ENCODE data around the gene TBP. TPM values are rescaled to one million over a fixed set of nuclear protein-coding genes. Genes with fewer than 3 reads are reported as not detected.
A peak's percentile ranks its signal among the peaks of the same experiment; 100 is the strongest.

Gene TBP
- total RNA-seq, 6 experiments from 2014 or later: 5.3 to 9.1 (median 5.9) TPM

- whole genome bisulfite sequencing (ENCODE audit: insufficient coverage, low coverage, low lambda C conversion rate, missing lambda C conversion rate): 100% methylated on average over 3 of the region's 3 CpGs
- Histone ChIP-seq H3K4me3 (no peak overlapping the region), H3K27ac (no peak overlapping the region), H3K4me1 (no peaks in the 10 kb centered on the region), H3K27me3 (no peaks in the 10 kb centered on the region), H3K36me3 (no peaks in the 10 kb centered on the region), H3K9me3 (no peaks in the 10 kb centered on the region)
- no peak for DNase-seq
- TF ChIP-seq CTCF (IDR thresholded peaks at IDR 0.05) (no peak), POLR2A (IDR thresholded peaks at IDR 0.05) (no peak)
- no peak for ATAC-seq
- intact Hi-C loops (cut with DNase I): no loop called here
Observed at GRCh38 chr6:170509723-170510018, 44.5 kb upstream of the TBP start.

- Histone ChIP-seq H3K4me1 (no peaks in the 10 kb centered on the region), H3K27me3 (no peaks in the 10 kb centered on the region), H3K4me3 (no peak overlapping the region), H3K27ac (no peak overlapping the region), H3K36me3 (no peaks in the 10 kb centered on the region), H3K9me3 (no peaks in the 10 kb centered on the region)
- TF ChIP-seq POLR2A (IDR thresholded peaks at IDR 0.05): no peak
- TF ChIP-seq CTCF (IDR thresholded peaks at IDR 0.05): no peak
- intact Hi-C loops (cut with DNase I): no loop called here
- ATAC-seq (no peak), DNase-seq (no peak)
- WGBS (ENCODE audit: insufficient coverage, low coverage, low lambda C conversion rate, missing lambda C conversion rate): 94% methylated on average over 20 of the region's 20 CpGs
Observed at GRCh38 chr6:170510631-170511030, 43.5 kb upstream of the TBP start.

DNA sequence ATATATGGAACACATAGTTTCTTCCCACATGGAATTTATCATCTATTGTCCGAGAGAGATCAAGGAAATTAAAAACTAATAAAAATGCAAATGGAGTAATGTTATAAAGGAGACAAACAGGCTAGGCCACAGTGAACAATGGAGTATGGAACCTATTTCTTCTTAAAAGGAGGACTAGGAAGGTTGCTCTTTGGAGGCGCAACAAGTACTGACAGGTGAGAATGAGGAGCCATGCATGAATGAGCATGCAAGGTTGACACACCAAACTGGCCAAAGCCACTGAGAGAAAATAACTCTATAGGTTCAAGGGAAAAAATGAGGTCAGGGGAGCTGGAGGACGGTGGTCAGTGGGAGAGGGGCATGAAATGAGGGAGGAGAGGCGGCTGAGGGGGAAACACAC, 41.9 kb upstream of the TBP start:
- Histone ChIP-seq H3K27me3 (no peaks in the 10 kb centered on the region), H3K36me3 (no peaks in the 10 kb centered on the region), H3K4me3 (no peak overlapping the region), H3K4me1 (peaks cover 0 to 2% (median 0%) of the 10 kb centered on the region in 4 donors), H3K27ac (no peak overlapping the region), H3K9me3 (no peaks in the 10 kb centered on the region)
- ATAC-seq (no peak), DNase-seq (no peak)
- intact Hi-C loops (cut with DNase I): no loop called here
- 80% methylated on average over 4 of the region's 4 CpGs for WGBS (ENCODE audit: insufficient coverage, low coverage, low lambda C conversion rate, missing lambda C conversion rate)
- TF ChIP-seq POLR2A (IDR thresholded peaks at IDR 0.05) (no peak), CTCF (IDR thresholded peaks at IDR 0.05) (no peak)

DNA sequence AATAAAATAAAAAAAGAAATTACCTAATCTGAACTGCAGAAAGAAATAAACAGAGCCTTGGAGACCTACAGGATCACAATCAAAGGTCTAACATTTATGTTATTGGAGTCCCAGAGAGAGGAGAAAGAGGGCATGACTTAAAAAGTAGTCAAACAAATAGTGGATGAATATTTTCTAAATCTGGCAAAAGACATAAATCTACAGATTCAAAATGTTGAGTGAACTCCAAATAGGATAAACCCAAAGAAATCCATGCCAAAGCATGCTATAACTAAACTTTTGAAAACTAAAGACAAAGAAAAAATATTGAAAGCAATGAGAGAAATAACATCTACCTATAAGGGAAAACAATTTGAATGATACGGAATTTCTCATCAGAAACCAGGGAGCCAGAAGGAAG, 39.3 kb upstream of the TBP start:
- TF ChIP-seq POLR2A (IDR thresholded peaks at IDR 0.05): no peak
- H3K36me3 ChIP-seq: no peaks in the 10 kb centered on the region
- DNase-seq (no peak), ATAC-seq (no peak)
- peaks cover 0 to 2% (median 0%) of the 10 kb centered on the region in 4 donors for H3K4me1 ChIP-seq
- H3K4me3 ChIP-seq: no peak overlapping the region
- H3K27ac ChIP-seq: no peak overlapping the region
- intact Hi-C loops (cut with DNase I): no loop called here
- 88% methylated on average over 1 of the region's 1 CpG for WGBS (ENCODE audit: insufficient coverage, low coverage, low lambda C conversion rate, missing lambda C conversion rate)
- no peaks in the 10 kb centered on the region for H3K9me3 ChIP-seq
- H3K27me3 ChIP-seq: no peaks in the 10 kb centered on the region

GRCh38 chr6:170516783-170517616, 37.2 kb upstream of the TBP start:
- intact Hi-C loops (cut with DNase I): no loop called here
- H3K36me3 ChIP-seq: no peaks in the 10 kb centered on the region
- no peak overlapping the region for H3K27ac ChIP-seq
- TF ChIP-seq CTCF (IDR thresholded peaks at IDR 0.05): peak; percentile 80 to 83 (median 82)
- no peak for TF ChIP-seq POLR2A (IDR thresholded peaks at IDR 0.05)
- H3K27me3 ChIP-seq: no peaks in the 10 kb centered on the region
- DNase-seq (peak in 2 of 3 donors; percentile 43 to 52), ATAC-seq (peak; percentile 98 to 99 (median 98))
- no peak overlapping the region for H3K4me3 ChIP-seq
- H3K9me3 ChIP-seq: no peaks in the 10 kb centered on the region
- H3K4me1 ChIP-seq: peaks cover 0 to 2% (median 0%) of the 10 kb centered on the region in 4 donors
- 0% methylated on average over 4 of the region's 4 CpGs for WGBS (ENCODE audit: insufficient coverage, low coverage, low lambda C conversion rate, missing lambda C conversion rate)
